Skeletal muscle tissue (tissue), 4 donors: ENCODE data around the gene TPRG1. TPM values are rescaled to one million over a fixed set of nuclear protein-coding genes. Genes with fewer than 3 reads are reported as not detected.
A peak's percentile ranks its signal among the peaks of the same experiment; 100 is the strongest.
"Not testable (repeated sequence)": the region's sequence is repeated elsewhere in the genome, so short reads cannot be mapped to it uniquely, and the experiment has no call there.

Source experiments
- H3K27ac ChIP-seq: one replicate; pipeline ENCODE4 v1.7.0; 2013; ENCODE audit warnings: mild to moderate bottlenecking, low read depth, low read length, inconsistent platforms
- H3K27me3 ChIP-seq, 3 donors: one replicate each; pipeline ENCODE4 v1.7.0; 2013; ENCODE audit warnings: low read length in 3 of 3; ENCODE audit not compliant: control insufficient read depth in 3 of 3, insufficient read depth in 3 of 3
- H3K36me3 ChIP-seq, 3 donors: one replicate each; pipeline ENCODE4 v1.7.0; 2013; ENCODE audit warnings: low read length in 3 of 3; ENCODE audit not compliant: control insufficient read depth in 3 of 3, insufficient read depth in 3 of 3
- H3K4me1 ChIP-seq, 3 donors: one replicate each; pipeline ENCODE4 v1.7.0; 2013; ENCODE audit warnings: low read length in 3 of 3, mild to moderate bottlenecking in 3 of 3; ENCODE audit not compliant: control insufficient read depth in 3 of 3, insufficient read depth in 3 of 3
- H3K4me3 ChIP-seq, 3 donors: one replicate each; pipeline ENCODE4 v1.7.0; 2013; ENCODE audit warnings: low read length in 3 of 3
- H3K9ac ChIP-seq, 3 donors: one replicate each; pipeline ENCODE4 v1.7.0; 2013; ENCODE audit warnings: low read length in 3 of 3, mild to moderate bottlenecking in 3 of 3, moderate library complexity in 2 of 3, low read depth in 1 of 3
- H3K9me3 ChIP-seq, 3 donors: one replicate each; pipeline ENCODE4 v1.7.0; 2013; ENCODE audit warnings: low read length in 3 of 3; ENCODE audit not compliant: control insufficient read depth in 3 of 3
- total RNA-seq: library from RNA; depleted of rRNA; stranded (reverse); fragments of >200 nt; gene quantifications from one replicate; pipeline ENCODE4 v1.2.3, GENCODE V29; 2014
- donor health status: Osteomylitis.

The TPRG1 gene
- total RNA-seq, 1 donor from 2014 or later = 6.8 TPM

GRCh38 chr3:189316296-189317019 is 144.7 kb downstream of the TPRG1 start:
- Histone ChIP-seq H3K9me3 (no peaks in the 10 kb centered on the region), H3K4me1 (peaks cover 3 to 13% (median 12%) of the 10 kb centered on the region in 3 donors), H3K9ac (peak overlapping the region in 1 of 3 donors; percentile 2), H3K27me3 (no peaks in the 10 kb centered on the region), H3K27ac (peak overlapping the region; percentile 29), H3K36me3 (no peaks in the 10 kb centered on the region), H3K4me3 (no peak overlapping the region)

GRCh38 chr3:189317911-189318310 is 146.1 kb downstream of the TPRG1 start:
- Histone ChIP-seq H3K4me3 (no peak overlapping the region), H3K4me1 (peaks cover 3 to 17% (median 12%) of the 10 kb centered on the region in 3 donors), H3K9ac (no peak overlapping the region), H3K27me3 (no peaks in the 10 kb centered on the region), H3K9me3 (no peaks in the 10 kb centered on the region), H3K36me3 (no peaks in the 10 kb centered on the region), H3K27ac (no peak overlapping the region)

- Histone ChIP-seq H3K4me1 (peaks cover 19 to 27% (median 20%) of the 10 kb centered on the region in 3 donors), H3K9me3 (no peaks in the 10 kb centered on the region), H3K27ac (no peak overlapping the region), H3K27me3 (no peaks in the 10 kb centered on the region), H3K4me3 (no peak overlapping the region), H3K9ac (no peak overlapping the region), H3K36me3 (no peaks in the 10 kb centered on the region)
Observed at GRCh38 chr3:189320511-189320910, 148.7 kb downstream of the TPRG1 start.

- no peaks in the 10 kb centered on the region for H3K36me3 ChIP-seq
- no peak overlapping the region for H3K27ac ChIP-seq
- H3K27me3 ChIP-seq = no peaks in the 10 kb centered on the region
- H3K9me3 ChIP-seq = no peaks in the 10 kb centered on the region
- H3K4me3 ChIP-seq = no peak overlapping the region
- peaks cover 10 to 19% (median 17%) of the 10 kb centered on the region in 3 donors for H3K4me1 ChIP-seq
- H3K9ac ChIP-seq = no peak overlapping the region
Observed at GRCh38 chr3:189322339-189322738, 150.6 kb downstream of the TPRG1 start.

- peaks cover 10 to 19% (median 17%) of the 10 kb centered on the region in 3 donors for H3K4me1 ChIP-seq
- H3K9me3 ChIP-seq = no peaks in the 10 kb centered on the region
- H3K36me3 ChIP-seq = no peaks in the 10 kb centered on the region
- no peak overlapping the region for H3K9ac ChIP-seq
- H3K4me3 ChIP-seq = no peak overlapping the region
- peak overlapping the region; percentile 57 for H3K27ac ChIP-seq
- H3K27me3 ChIP-seq = no peaks in the 10 kb centered on the region
Observed at GRCh38 chr3:189324538-189325138, 152.9 kb downstream of the TPRG1 start.

- Histone ChIP-seq H3K27ac (no peak overlapping the region), H3K4me1 (peaks cover 10 to 19% (median 17%) of the 10 kb centered on the region in 3 donors), H3K36me3 (no peaks in the 10 kb centered on the region), H3K9ac (no peak overlapping the region), H3K9me3 (no peaks in the 10 kb centered on the region), H3K4me3 (no peak overlapping the region), H3K27me3 (no peaks in the 10 kb centered on the region)
Observed at GRCh38 chr3:189325454-189325853, 153.7 kb downstream of the TPRG1 start.

GRCh38 chr3:189329630-189330029 is 157.9 kb downstream of the TPRG1 start:
- H3K27me3 ChIP-seq, H3K36me3 ChIP-seq, H3K4me3 ChIP-seq, H3K27ac ChIP-seq, H3K9me3 ChIP-seq, H3K9ac ChIP-seq: not testable (repeated sequence)
- peaks cover 10 to 12% (median 10%) of the 10 kb centered on the region in 3 donors for H3K4me1 ChIP-seq

GRCh38 chr3:189330066-189330465 is 158.3 kb downstream of the TPRG1 start:
- no peak overlapping the region for H3K4me3 ChIP-seq
- peaks cover 6 to 7% (median 6%) of the 10 kb centered on the region in 3 donors for H3K4me1 ChIP-seq
- H3K9me3 ChIP-seq = no peaks in the 10 kb centered on the region
- H3K36me3 ChIP-seq = no peaks in the 10 kb centered on the region
- no peak overlapping the region for H3K9ac ChIP-seq
- H3K27me3 ChIP-seq = no peaks in the 10 kb centered on the region
- H3K27ac ChIP-seq = no peak overlapping the region

- Histone ChIP-seq H3K9ac (no peak overlapping the region), H3K27ac (no peak overlapping the region), H3K27me3 (no peaks in the 10 kb centered on the region), H3K9me3 (no peaks in the 10 kb centered on the region), H3K4me1 (no peaks in the 10 kb centered on the region), H3K36me3 (no peaks in the 10 kb centered on the region), H3K4me3 (no peak overlapping the region)
Observed at GRCh38 chr3:189331002-189331418, 159.2 kb downstream of the TPRG1 start.
